Uterus (tissue), 2 donors: ENCODE results near the gene KLK10.

ENCODE experiments used
- CTCF ChIP-seq, 4 experiments: fragments of 200-600 bp in 2 of 4; fragments of 450-650 bp in 2 of 4; sonication (generic) in 2 of 4; IDR thresholded peaks; one replicate each; pipeline ENCODE4 v1.5.1; 2016 to 2019; ENCODE audit warnings: antibody characterized with exemption in 4 of 4, mild to moderate bottlenecking in 2 of 4, moderate library complexity in 1 of 4
- POLR2A ChIP-seq, 2 donors: fragments of 450-650 bp; IDR thresholded peaks; one replicate each; pipeline ENCODE4 v1.6.1; 2016; ENCODE audit warnings: antibody characterized with exemption in 2 of 2, mild to moderate bottlenecking in 1 of 2, moderate library complexity in 1 of 2

GRCh38 chr19:51036519-51036918, 17.0 kb upstream of the KLK10 start:
- TF ChIP-seq CTCF (IDR thresholded peaks at IDR 0.05) (no peak), POLR2A (IDR thresholded peaks at IDR 0.05) (no peak)
